Duodenal mucosa (tissue), 2 donors: ENCODE measurements around the gene PLLP.

Experiments used
- H3K27ac ChIP-seq: one replicate; pipeline ENCODE4 v1.7.0; 2013; ENCODE audit warnings: low read depth, low read length
- H3K27me3 ChIP-seq, 2 donors: one replicate each; pipeline ENCODE4 v1.7.0; 2013; ENCODE audit warnings: low read length in 2 of 2, control low read depth in 1 of 2; ENCODE audit not compliant: insufficient read depth in 2 of 2, control insufficient read depth in 1 of 2
- H3K36me3 ChIP-seq, 2 donors: one replicate each; pipeline ENCODE4 v1.7.0; 2013; ENCODE audit warnings: low read length in 2 of 2, control low read depth in 1 of 2; ENCODE audit not compliant: insufficient read depth in 2 of 2, control insufficient read depth in 1 of 2
- H3K4me1 ChIP-seq, 2 donors: one replicate each; pipeline ENCODE4 v1.7.0; 2013; ENCODE audit warnings: low read length in 2 of 2, control low read depth in 1 of 2; ENCODE audit not compliant: insufficient read depth in 2 of 2, control insufficient read depth in 1 of 2
- H3K4me3 ChIP-seq, 2 donors: one replicate each; pipeline ENCODE4 v1.7.0; 2013; ENCODE audit warnings: low read length in 2 of 2, low read depth in 1 of 2
- H3K9ac ChIP-seq, 2 donors: one replicate each; pipeline ENCODE4 v1.7.0; 2013; ENCODE audit warnings: low read length in 2 of 2, low read depth in 1 of 2
- H3K9me3 ChIP-seq, 2 donors: one replicate each; pipeline ENCODE4 v1.7.0; 2013; ENCODE audit warnings: low read length in 2 of 2, control low read depth in 1 of 2; ENCODE audit not compliant: control insufficient read depth in 1 of 2

The PLLP gene

GRCh38 chr16:57315416-57315815, 30.9 kb upstream of the PLLP start:
- Histone ChIP-seq H3K9me3 (no peaks in the 10 kb centered on the region), H3K27me3 (no peaks in the 10 kb centered on the region), H3K4me1 (peaks cover 13 to 25% of the 10 kb centered on the region in 2 donors), H3K36me3 (no peaks in the 10 kb centered on the region), H3K9ac (no peak overlapping the region), H3K4me3 (no peak overlapping the region), H3K27ac (no peak overlapping the region)

GRCh38 chr16:57314161-57314785, 29.8 kb upstream of the PLLP start:
- no peaks in the 10 kb centered on the region for H3K27me3 ChIP-seq
- peaks cover 13 to 25% of the 10 kb centered on the region in 2 donors for H3K4me1 ChIP-seq
- no peaks in the 10 kb centered on the region for H3K36me3 ChIP-seq
- H3K9ac ChIP-seq: no peak overlapping the region
- H3K9me3 ChIP-seq: no peaks in the 10 kb centered on the region
- H3K27ac ChIP-seq: no peak overlapping the region
- no peak overlapping the region for H3K4me3 ChIP-seq

GRCh38 chr16:57313509-57313908, 29.0 kb upstream of the PLLP start:
- no peak overlapping the region for H3K27ac ChIP-seq

GRCh38 chr16:57310801-57311200, 26.3 kb upstream of the PLLP start:
- Histone ChIP-seq H3K27ac (no peak overlapping the region), H3K36me3 (no peaks in the 10 kb centered on the region), H3K9me3 (no peaks in the 10 kb centered on the region), H3K4me3 (no peak overlapping the region), H3K27me3 (no peaks in the 10 kb centered on the region), H3K4me1 (peaks cover 7 to 14% of the 10 kb centered on the region in 2 donors), H3K9ac (no peak overlapping the region)

More at GRCh38 chr16:57313509-57313908, 29.0 kb upstream of the PLLP start:
- no peaks in the 10 kb centered on the region for H3K36me3 ChIP-seq
- no peaks in the 10 kb centered on the region for H3K27me3 ChIP-seq
- H3K9ac ChIP-seq: no peak overlapping the region
- no peak overlapping the region for H3K4me3 ChIP-seq
- no peaks in the 10 kb centered on the region for H3K9me3 ChIP-seq
- peaks cover 13 to 25% of the 10 kb centered on the region in 2 donors for H3K4me1 ChIP-seq

- no peaks in the 10 kb centered on the region for H3K27me3 ChIP-seq
- no peaks in the 10 kb centered on the region for H3K36me3 ChIP-seq
- no peak overlapping the region for H3K9ac ChIP-seq
- H3K4me3 ChIP-seq: no peak overlapping the region
- H3K4me1 ChIP-seq: peaks cover 16 to 17% of the 10 kb centered on the region in 2 donors
- no peaks in the 10 kb centered on the region for H3K9me3 ChIP-seq
- H3K27ac ChIP-seq: no peak overlapping the region
Measured at GRCh38 chr16:57308041-57308440, 23.6 kb upstream of the PLLP start.

GRCh38 chr16:57307365-57307764, 22.9 kb upstream of the PLLP start:
- Histone ChIP-seq H3K9me3 (no peaks in the 10 kb centered on the region), H3K4me3 (no peak overlapping the region), H3K4me1 (peaks cover 16 to 17% of the 10 kb centered on the region in 2 donors), H3K27me3 (no peaks in the 10 kb centered on the region), H3K9ac (no peak overlapping the region), H3K36me3 (no peaks in the 10 kb centered on the region), H3K27ac (no peak overlapping the region)

- no peaks in the 10 kb centered on the region for H3K9me3 ChIP-seq
- no peak overlapping the region for H3K4me3 ChIP-seq
- no peak overlapping the region for H3K9ac ChIP-seq
- H3K27me3 ChIP-seq: no peaks in the 10 kb centered on the region
- H3K36me3 ChIP-seq: no peaks in the 10 kb centered on the region
- no peak overlapping the region for H3K27ac ChIP-seq
- peaks cover 16 to 17% of the 10 kb centered on the region in 2 donors for H3K4me1 ChIP-seq
Measured at GRCh38 chr16:57306676-57307341, 22.3 kb upstream of the PLLP start.

- Histone ChIP-seq H3K27ac (no peak overlapping the region), H3K4me1 (peaks cover 20 to 23% of the 10 kb centered on the region in 2 donors), H3K36me3 (no peaks in the 10 kb centered on the region), H3K9ac (no peak overlapping the region), H3K27me3 (no peaks in the 10 kb centered on the region), H3K4me3 (no peak overlapping the region), H3K9me3 (no peaks in the 10 kb centered on the region)
Measured at GRCh38 chr16:57305159-57305811, 20.8 kb upstream of the PLLP start.

- peaks cover 23 to 24% of the 10 kb centered on the region in 2 donors for H3K4me1 ChIP-seq
- no peak overlapping the region for H3K4me3 ChIP-seq
- no peaks in the 10 kb centered on the region for H3K36me3 ChIP-seq
- no peak overlapping the region for H3K27ac ChIP-seq
- no peak overlapping the region for H3K9ac ChIP-seq
- no peaks in the 10 kb centered on the region for H3K27me3 ChIP-seq
- H3K9me3 ChIP-seq: no peaks in the 10 kb centered on the region
Measured at GRCh38 chr16:57304169-57305061, 19.9 kb upstream of the PLLP start.

- Histone ChIP-seq H3K4me3 (no peak overlapping the region), H3K27ac (no peak overlapping the region), H3K36me3 (no peaks in the 10 kb centered on the region), H3K27me3 (no peaks in the 10 kb centered on the region), H3K9me3 (no peaks in the 10 kb centered on the region), H3K4me1 (peaks cover 28 to 29% of the 10 kb centered on the region in 2 donors), H3K9ac (no peak overlapping the region)
Measured at GRCh38 chr16:57303910-57304168, 19.4 kb upstream of the PLLP start.
